ENCODE results near the gene UPP2. TPM values are rescaled to one million over a fixed set of nuclear protein-coding genes. Genes with fewer than 3 reads are reported as not detected.
A peak's percentile ranks its signal among the peaks of the same experiment; 100 is the strongest.

The UPP2 gene
- total and polyA plus RNA-seq, 2 of the 13 experiments (the other 11 are each of a cell fraction or from before 2014, with no cell fraction given), result 0.07 to 0.28 TPM

- TF ChIP-seq, protein P1, sequence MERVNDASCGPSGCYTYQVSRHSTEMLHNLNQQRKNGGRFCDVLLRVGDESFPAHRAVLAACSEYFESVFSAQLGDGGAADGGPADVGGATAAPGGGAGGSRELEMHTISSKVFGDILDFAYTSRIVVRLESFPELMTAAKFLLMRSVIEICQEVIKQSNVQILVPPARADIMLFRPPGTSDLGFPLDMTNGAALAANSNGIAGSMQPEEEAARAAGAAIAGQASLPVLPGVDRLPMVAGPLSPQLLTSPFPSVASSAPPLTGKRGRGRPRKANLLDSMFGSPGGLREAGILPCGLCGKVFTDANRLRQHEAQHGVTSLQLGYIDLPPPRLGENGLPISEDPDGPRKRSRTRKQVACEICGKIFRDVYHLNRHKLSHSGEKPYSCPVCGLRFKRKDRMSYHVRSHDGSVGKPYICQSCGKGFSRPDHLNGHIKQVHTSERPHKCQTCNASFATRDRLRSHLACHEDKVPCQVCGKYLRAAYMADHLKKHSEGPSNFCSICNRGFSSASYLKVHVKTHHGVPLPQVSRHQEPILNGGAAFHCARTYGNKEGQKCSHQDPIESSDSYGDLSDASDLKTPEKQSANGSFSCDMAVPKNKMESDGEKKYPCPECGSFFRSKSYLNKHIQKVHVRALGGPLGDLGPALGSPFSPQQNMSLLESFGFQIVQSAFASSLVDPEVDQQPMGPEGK (CRISPR knock-in tag; IDR thresholded peaks at IDR 0.05), result peak; percentile 63; the same call in 1 of the 2 replicates
- TF ChIP-seq ZNF605 (CRISPR knock-in tag; IDR thresholded peaks at IDR 0.05), result peak; percentile 88
- TF ChIP-seq SMAD3 (CRISPR knock-in tag; IDR thresholded peaks at IDR 0.05), result peak; percentile 97
- TF ChIP-seq ZNF253 (CRISPR knock-in tag; IDR thresholded peaks at IDR 0.05; ENCODE audit: borderline replicate concordance), result no peak
- TF ChIP-seq ISX (CRISPR knock-in tag; conservative IDR thresholded peaks at IDR 0.05), result no peak
- peak; percentile 56; the same call in 1 of the 2 replicates for TF ChIP-seq ZNF337 (CRISPR knock-in tag; IDR thresholded peaks at IDR 0.05; ENCODE audit: borderline replicate concordance, low read depth)
- TF ChIP-seq, protein P2, sequence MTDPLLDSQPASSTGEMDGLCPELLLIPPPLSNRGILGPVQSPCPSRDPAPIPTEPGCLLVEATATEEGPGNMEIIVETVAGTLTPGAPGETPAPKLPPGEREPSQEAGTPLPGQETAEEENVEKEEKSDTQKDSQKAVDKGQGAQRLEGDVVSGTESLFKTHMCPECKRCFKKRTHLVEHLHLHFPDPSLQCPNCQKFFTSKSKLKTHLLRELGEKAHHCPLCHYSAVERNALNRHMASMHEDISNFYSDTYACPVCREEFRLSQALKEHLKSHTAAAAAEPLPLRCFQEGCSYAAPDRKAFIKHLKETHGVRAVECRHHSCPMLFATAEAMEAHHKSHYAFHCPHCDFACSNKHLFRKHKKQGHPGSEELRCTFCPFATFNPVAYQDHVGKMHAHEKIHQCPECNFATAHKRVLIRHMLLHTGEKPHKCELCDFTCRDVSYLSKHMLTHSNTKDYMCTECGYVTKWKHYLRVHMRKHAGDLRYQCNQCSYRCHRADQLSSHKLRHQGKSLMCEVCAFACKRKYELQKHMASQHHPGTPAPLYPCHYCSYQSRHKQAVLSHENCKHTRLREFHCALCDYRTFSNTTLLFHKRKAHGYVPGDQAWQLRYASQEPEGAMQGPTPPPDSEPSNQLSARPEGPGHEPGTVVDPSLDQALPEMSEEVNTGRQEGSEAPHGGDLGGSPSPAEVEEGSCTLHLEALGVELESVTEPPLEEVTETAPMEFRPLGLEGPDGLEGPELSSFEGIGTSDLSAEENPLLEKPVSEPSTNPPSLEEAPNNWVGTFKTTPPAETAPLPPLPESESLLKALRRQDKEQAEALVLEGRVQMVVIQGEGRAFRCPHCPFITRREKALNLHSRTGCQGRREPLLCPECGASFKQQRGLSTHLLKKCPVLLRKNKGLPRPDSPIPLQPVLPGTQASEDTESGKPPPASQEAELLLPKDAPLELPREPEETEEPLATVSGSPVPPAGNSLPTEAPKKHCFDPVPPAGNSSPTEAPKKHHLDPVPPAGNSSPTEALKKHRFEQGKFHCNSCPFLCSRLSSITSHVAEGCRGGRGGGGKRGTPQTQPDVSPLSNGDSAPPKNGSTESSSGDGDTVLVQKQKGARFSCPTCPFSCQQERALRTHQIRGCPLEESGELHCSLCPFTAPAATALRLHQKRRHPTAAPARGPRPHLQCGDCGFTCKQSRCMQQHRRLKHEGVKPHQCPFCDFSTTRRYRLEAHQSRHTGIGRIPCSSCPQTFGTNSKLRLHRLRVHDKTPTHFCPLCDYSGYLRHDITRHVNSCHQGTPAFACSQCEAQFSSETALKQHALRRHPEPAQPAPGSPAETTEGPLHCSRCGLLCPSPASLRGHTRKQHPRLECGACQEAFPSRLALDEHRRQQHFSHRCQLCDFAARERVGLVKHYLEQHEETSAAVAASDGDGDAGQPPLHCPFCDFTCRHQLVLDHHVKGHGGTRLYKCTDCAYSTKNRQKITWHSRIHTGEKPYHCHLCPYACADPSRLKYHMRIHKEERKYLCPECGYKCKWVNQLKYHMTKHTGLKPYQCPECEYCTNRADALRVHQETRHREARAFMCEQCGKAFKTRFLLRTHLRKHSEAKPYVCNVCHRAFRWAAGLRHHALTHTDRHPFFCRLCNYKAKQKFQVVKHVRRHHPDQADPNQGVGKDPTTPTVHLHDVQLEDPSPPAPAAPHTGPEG (CRISPR knock-in tag; IDR thresholded peaks at IDR 0.05), result no peak
- no peak for TF ChIP-seq GMEB2 (CRISPR knock-in tag; IDR thresholded peaks at IDR 0.05; ENCODE audit: low read depth)
- no peak for TF ChIP-seq SRSF4 (IDR thresholded peaks at IDR 0.05; ENCODE audit: low read depth, low read length, poor library complexity, severe bottlenecking)
- TF ChIP-seq, protein P3, sequence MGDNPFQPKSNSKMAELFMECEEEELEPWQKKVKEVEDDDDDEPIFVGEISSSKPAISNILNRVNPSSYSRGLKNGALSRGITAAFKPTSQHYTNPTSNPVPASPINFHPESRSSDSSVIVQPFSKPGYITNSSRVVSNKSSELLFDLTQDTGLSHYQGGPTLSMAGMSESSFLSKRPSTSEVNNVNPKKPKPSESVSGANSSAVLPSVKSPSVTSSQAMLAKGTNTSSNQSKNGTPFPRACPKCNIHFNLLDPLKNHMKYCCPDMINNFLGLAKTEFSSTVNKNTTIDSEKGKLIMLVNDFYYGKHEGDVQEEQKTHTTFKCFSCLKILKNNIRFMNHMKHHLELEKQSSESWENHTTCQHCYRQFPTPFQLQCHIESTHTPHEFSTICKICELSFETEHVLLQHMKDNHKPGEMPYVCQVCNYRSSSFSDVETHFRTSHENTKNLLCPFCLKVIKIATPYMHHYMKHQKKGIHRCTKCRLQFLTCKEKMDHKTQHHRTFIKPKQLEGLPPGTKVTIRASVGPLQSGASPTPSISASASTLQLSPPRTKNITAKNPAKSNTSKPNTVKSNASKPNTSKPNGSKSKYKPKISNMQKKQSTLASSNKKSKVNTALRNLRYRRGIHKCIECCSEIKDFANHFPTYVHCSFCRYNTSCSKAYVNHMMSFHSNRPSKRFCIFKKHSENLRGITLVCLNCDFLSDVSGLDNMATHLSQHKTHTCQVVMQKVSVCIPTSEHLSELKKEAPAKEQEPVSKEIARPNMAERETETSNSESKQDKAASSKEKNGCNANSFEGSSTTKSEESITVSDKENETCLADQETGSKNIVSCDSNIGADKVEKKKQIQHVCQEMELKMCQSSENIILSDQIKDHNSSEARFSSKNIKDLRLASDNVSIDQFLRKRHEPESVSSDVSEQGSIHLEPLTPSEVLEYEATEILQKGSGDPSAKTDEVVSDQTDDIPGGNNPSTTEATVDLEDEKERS (CRISPR knock-in tag; IDR thresholded peaks at IDR 0.05), result no peak
- no peak for TF ChIP-seq CBX1 (IDR thresholded peaks at IDR 0.05; ENCODE audit: low read depth)
- peak; percentile 56; the same call in 1 of the 2 replicates for TF ChIP-seq FOSL2 (CRISPR knock-in tag; IDR thresholded peaks at IDR 0.05)
- TF ChIP-seq ZBTB3 (CRISPR knock-in tag; IDR thresholded peaks at IDR 0.05; ENCODE audit: borderline replicate concordance, low read depth), result no peak; the same call in 1 of the 2 replicates
These were observed 29.3 kb downstream of the UPP2 start (continued) for GRCh38 chr2:158130832-158131473.
